ENCODE results near the gene GIPC1. TPM values are rescaled to one million over a fixed set of nuclear protein-coding genes. Genes with fewer than 3 reads are reported as not detected.
A peak's percentile ranks its signal among the peaks of the same experiment; 100 is the strongest.

GIPC1 gene
- polyA plus RNA-seq, 1 of the 3 experiments (the other 2 are of a cell fraction), result 144 TPM

- H3K9me2 ChIP-seq, result no peaks in the 10 kb centered on the region
- no peaks in the 10 kb centered on the region for H3K9me3 ChIP-seq
- no peak overlapping the region for H3K9ac ChIP-seq
- 97% methylated on average over 64 of the region's 97 CpGs for WGBS (ENCODE audit: low lambda C conversion rate)
- no peak overlapping the region for H3K27ac ChIP-seq (ENCODE audit: low read depth in 2 of 2, low read length in 1 of 2)
- no peaks in the 10 kb centered on the region for H4K20me1 ChIP-seq (ENCODE audit: insufficient read depth)
- ChIA-PET CTCF (interaction anchor here (0.6 to 2.0 kb wide), 19 partner anchors 8 to 430 kb away, joined by 3 to 18 read pairs (median 5); partner anchors contain the start of genes ADGRE5 and ASF1B), POLR2A (interaction anchor here (0.5 to 1.1 kb wide), 3 partner anchors 23 to 54 kb away, joined by 3 to 5 read pairs (median 3); partner anchors contain the start of genes DNAJB1 and GIPC1)
- peaks cover 14% of the 10 kb centered on the region for H3F3A ChIP-seq (replicated peaks; ENCODE audit: insufficient read depth)
- no peak overlapping the region for H3K4me3 ChIP-seq (ENCODE audit: low read depth in 2 of 2, low read length in 1 of 2)
- TF ChIP-seq JUND (IDR thresholded peaks at IDR 0.05) (no peak), EP300 (IDR thresholded peaks at IDR 0.05; ENCODE audit: borderline replicate concordance in 1 of 2, low read depth in 1 of 2, low read length in 1 of 2) (no peak), SIN3A (IDR thresholded peaks at IDR 0.05; ENCODE audit: borderline replicate concordance, low read depth, low read length) (no peak), TAF1 (IDR thresholded peaks at IDR 0.05; ENCODE audit: borderline replicate concordance, low read depth, low read length) (no peak), NFIC (IDR thresholded peaks at IDR 0.05; ENCODE audit: borderline replicate concordance) (no peak), TEAD4 (IDR thresholded peaks at IDR 0.05; ENCODE audit: borderline replicate concordance, insufficient read depth) (no peak), GABPA (IDR thresholded peaks at IDR 0.05; ENCODE audit: low read depth) (no peak), POLR2AphosphoS5 (IDR thresholded peaks at IDR 0.05; ENCODE audit: low read depth, low read length) (no peak), CHD2 (IDR thresholded peaks at IDR 0.05; ENCODE audit: low read length, partially characterized antibody) (no peak), ZBTB33 (IDR thresholded peaks at IDR 0.05; ENCODE audit: borderline replicate concordance, low read depth) (no peak), FOXJ3 (CRISPR knock-in tag; IDR thresholded peaks at IDR 0.05) (no peak), YY1 (IDR thresholded peaks at IDR 0.05; ENCODE audit: low read depth) (no peak), NRF1 (IDR thresholded peaks at IDR 0.05; ENCODE audit: low read depth, low read length) (no peak), FOSL2 (IDR thresholded peaks at IDR 0.05; ENCODE audit: borderline replicate concordance, low read depth) (no peak), MEF2A (IDR thresholded peaks at IDR 0.05; ENCODE audit: borderline replicate concordance, low read depth) (no peak)
- H3K79me2 ChIP-seq (ENCODE audit: insufficient read depth), result no peaks in the 10 kb centered on the region
- H3K36me3 ChIP-seq (replicated peaks in 1 of 2; ENCODE audit: control insufficient read depth in 1 of 2, insufficient read depth in 2 of 2, low read length in 1 of 2), result peaks cover 6 to 18% of the 10 kb centered on the region in 2 experiments
- H3K4me2 ChIP-seq, result no peak overlapping the region
- no peak overlapping the region for H2AFZ ChIP-seq (ENCODE audit: low read depth)
- no peaks in the 10 kb centered on the region for H3K27me3 ChIP-seq (ENCODE audit: insufficient read depth)
- H3K4me1 ChIP-seq (ENCODE audit: control insufficient read depth in 1 of 2, insufficient read depth in 2 of 2, low read depth in 1 of 2, low read length in 1 of 2), result peaks cover 24 to 39% of the 10 kb centered on the region in 2 experiments; a peak in 3 of 4 replicates
- peak; percentile 33 for DNase-seq
These were observed 22.6 kb downstream of the GIPC1 start for GRCh38 chr19:14473073-14473977.
